Caco-2 (cell line): ENCODE measurements around the gene CECR2. TPM values are rescaled to one million over a fixed set of nuclear protein-coding genes. Genes with fewer than 3 reads are reported as not detected.

ENCODE experiments used
- BruUV-seq: library from RNA; stranded (reverse); fragments of 400-500 nt; replicated peaks from 2 replicates; lab custom pipeline; 2021; lab: Mats Ljungman, UMichigan
- CTCF ChIA-PET: fragments of 300-600 bp; sonication (Branson Sonifier 250); formaldehyde crosslinking; loops from one replicate; lab custom pipeline; 2022; ENCODE audit warnings: antibody characterized with exemption; lab: Charles Lee
- POLR2A ChIA-PET: fragments of 300-600 bp; sonication (Branson Sonifier 250); formaldehyde crosslinking; loops from one replicate; lab custom pipeline; 2022; ENCODE audit warnings: antibody characterized with exemption; lab: Charles Lee
- DNase-seq, 2 experiments: peaks; one replicate each; pipeline versions ENCODE4 v3.0.0 to v3.0.0-alpha.2; 2020 to 2022
- H3K27me3 ChIP-seq: replicated peaks from 2 replicates; pipeline ENCODE4 v1.6.0; 2011; ENCODE audit warnings: low read length; ENCODE audit not compliant: control insufficient read depth, insufficient read depth
- H3K36me3 ChIP-seq: 2 replicates; pipeline ENCODE4 v1.5.1; 2011; ENCODE audit warnings: low read length; ENCODE audit not compliant: control insufficient read depth, insufficient read depth
- H3K4me1 ChIP-seq: fragments of 250-450 bp; sonication (Bioruptor Pico); 2 replicates; pipeline ENCODE4 v1.5.1; 2020; ENCODE audit warnings: mild to moderate bottlenecking
- H3K4me3 ChIP-seq: 2 replicates; pipeline ENCODE4 v1.5.1; 2011; ENCODE audit warnings: low read depth, mild to moderate bottlenecking, control low read depth, low read length
- H3K9me3 ChIP-seq: fragments of 250-450 bp; sonication (Bioruptor Pico); 2 replicates; pipeline ENCODE4 v1.5.1; 2020; ENCODE audit warnings: mild to moderate bottlenecking, moderate library complexity
- H3K27ac Mint-ChIP-seq: one replicate; pipeline ENCODE4 v1.8.0; 2022; ENCODE audit warnings: mixed read lengths; ENCODE audit not compliant: unreplicated experiment
- H3K27me3 Mint-ChIP-seq: one replicate; pipeline ENCODE4 v1.8.0; 2022; ENCODE audit warnings: mixed read lengths; ENCODE audit not compliant: insufficient read depth, unreplicated experiment
- H3K36me3 Mint-ChIP-seq: one replicate; pipeline ENCODE4 v1.8.0; 2022; ENCODE audit warnings: mild to moderate bottlenecking, mixed read lengths; ENCODE audit not compliant: insufficient read depth, unreplicated experiment
- H3K4me1 Mint-ChIP-seq: one replicate; pipeline ENCODE4 v1.8.0; 2022; ENCODE audit warnings: low read depth, mixed read lengths; ENCODE audit not compliant: unreplicated experiment
- H3K4me3 Mint-ChIP-seq: one replicate; pipeline ENCODE4 v1.8.0; 2022; ENCODE audit warnings: mild to moderate bottlenecking, moderate library complexity, mixed read lengths; ENCODE audit not compliant: unreplicated experiment
- H3K9me3 Mint-ChIP-seq: one replicate; pipeline ENCODE4 v1.8.0; 2022; ENCODE audit warnings: mixed read lengths; ENCODE audit not compliant: unreplicated experiment
- intact Hi-C: fragments of 100-400 bp; cut with micrococcal nuclease; formaldehyde crosslinking; loops from one replicate; pipeline ENCODE4 v1.10.0; 2022; ENCODE audit not compliant: unreplicated experiment
- total RNA-seq: library from RNA; stranded (reverse); gene quantifications from 2 replicates; pipeline ENCODE4 v1.2.3, GENCODE V29; 2022
- TF ChIP-seq, protein P1 (sequence below), 2 experiments: fragments of 200-600 bp in 1 of 2; IDR thresholded peaks; 1 replicate in 1 of 2; 2 replicates in 1 of 2; pipeline versions ENCODE4 v1.5.1 to v1.8.0; 2011 to 2022; ENCODE audit warnings: antibody characterized with exemption in 1 of 2, control low read depth in 1 of 2, inconsistent platforms in 1 of 2, low read depth in 1 of 2, low read length in 1 of 2, mild to moderate bottlenecking in 1 of 2, moderate library complexity in 1 of 2; ENCODE audit not compliant: insufficient read depth in 1 of 2, severe bottlenecking in 1 of 2, unreplicated experiment in 1 of 2

CECR2 gene
- total RNA-seq, 1 experiment from 2014 or later: 1.1 TPM

DNA sequence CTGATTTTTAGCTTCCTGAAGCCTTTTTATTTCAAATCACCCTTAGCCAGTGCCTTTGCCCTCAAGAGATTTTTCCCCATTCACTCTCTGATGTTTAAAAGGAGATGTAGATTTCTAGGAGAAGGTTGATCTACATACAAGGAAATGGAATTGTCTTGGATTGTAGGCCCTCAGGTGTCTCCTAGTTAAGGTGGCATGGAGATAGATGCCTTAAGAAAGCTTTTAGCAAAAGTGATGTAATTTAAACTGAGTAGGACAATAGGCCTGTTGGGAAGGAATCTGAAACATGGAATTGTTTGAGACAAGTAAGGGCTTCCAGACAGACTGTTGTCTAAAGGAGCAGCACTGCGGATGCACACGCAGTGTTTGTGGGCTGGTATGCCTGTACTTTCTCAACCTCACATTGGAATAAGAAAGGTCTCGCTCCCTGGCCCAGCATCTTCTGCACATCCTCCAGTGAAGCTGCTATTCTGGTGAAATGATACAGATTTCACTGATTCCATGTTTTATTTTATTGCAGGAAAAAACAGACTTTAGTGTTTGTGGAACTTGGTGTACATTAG lies 124.2 kb downstream of the CECR2 start:
- no peaks in the 10 kb centered on the region for H3K4me1 ChIP-seq
- H3K9me3 Mint-ChIP-seq: no peaks in the 10 kb centered on the region
- H3K27me3 ChIP-seq: no peaks in the 10 kb centered on the region
- DNase-seq: no peak
- H3K4me3 Mint-ChIP-seq: no peak overlapping the region
- no peak overlapping the region for H3K4me3 ChIP-seq
- H3K36me3 Mint-ChIP-seq: no peaks in the 10 kb centered on the region
- H3K9me3 ChIP-seq: no peaks in the 10 kb centered on the region
- intact Hi-C loops: no loop called here
- BruUV-seq: no TSS peak
- no peaks in the 10 kb centered on the region for H3K27me3 Mint-ChIP-seq
- TF ChIP-seq, protein P1, sequence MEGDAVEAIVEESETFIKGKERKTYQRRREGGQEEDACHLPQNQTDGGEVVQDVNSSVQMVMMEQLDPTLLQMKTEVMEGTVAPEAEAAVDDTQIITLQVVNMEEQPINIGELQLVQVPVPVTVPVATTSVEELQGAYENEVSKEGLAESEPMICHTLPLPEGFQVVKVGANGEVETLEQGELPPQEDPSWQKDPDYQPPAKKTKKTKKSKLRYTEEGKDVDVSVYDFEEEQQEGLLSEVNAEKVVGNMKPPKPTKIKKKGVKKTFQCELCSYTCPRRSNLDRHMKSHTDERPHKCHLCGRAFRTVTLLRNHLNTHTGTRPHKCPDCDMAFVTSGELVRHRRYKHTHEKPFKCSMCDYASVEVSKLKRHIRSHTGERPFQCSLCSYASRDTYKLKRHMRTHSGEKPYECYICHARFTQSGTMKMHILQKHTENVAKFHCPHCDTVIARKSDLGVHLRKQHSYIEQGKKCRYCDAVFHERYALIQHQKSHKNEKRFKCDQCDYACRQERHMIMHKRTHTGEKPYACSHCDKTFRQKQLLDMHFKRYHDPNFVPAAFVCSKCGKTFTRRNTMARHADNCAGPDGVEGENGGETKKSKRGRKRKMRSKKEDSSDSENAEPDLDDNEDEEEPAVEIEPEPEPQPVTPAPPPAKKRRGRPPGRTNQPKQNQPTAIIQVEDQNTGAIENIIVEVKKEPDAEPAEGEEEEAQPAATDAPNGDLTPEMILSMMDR (IDR thresholded peaks at IDR 0.05; ENCODE audit: insufficient read depth in 1 of 2, low read depth in 1 of 2, low read length in 1 of 2, severe bottlenecking in 1 of 2, unreplicated experiment in 1 of 2): no peak
- H3K36me3 ChIP-seq: no peaks in the 10 kb centered on the region
- H3K27ac Mint-ChIP-seq: no peak overlapping the region
- ChIA-PET POLR2A (no interaction called here), CTCF (no interaction called here)
- no peaks in the 10 kb centered on the region for H3K4me1 Mint-ChIP-seq

DNA sequence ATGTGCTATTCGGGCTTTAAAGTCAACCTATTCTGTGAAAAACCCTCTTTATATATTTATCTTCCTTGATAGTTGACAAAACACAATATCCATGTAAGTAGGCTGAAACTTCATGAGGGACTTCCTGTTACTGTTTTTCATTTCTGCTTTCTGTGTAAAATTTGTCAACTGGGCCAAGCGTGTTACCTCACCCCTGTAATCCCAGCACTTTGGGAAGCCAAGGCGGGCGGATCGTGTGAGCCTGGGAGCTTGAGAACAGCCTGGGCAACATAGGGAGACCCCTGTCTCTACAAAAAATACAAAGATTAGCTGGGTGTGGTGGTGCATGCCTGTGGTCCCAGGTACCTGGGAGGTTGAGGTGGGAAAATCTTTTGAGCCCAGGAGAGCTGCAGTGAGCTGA lies 127.6 kb downstream of the CECR2 start:
- CTCF ChIA-PET: no interaction called here
- no peak overlapping the region for H3K27ac Mint-ChIP-seq
- no peaks in the 10 kb centered on the region for H3K36me3 ChIP-seq

DNA sequence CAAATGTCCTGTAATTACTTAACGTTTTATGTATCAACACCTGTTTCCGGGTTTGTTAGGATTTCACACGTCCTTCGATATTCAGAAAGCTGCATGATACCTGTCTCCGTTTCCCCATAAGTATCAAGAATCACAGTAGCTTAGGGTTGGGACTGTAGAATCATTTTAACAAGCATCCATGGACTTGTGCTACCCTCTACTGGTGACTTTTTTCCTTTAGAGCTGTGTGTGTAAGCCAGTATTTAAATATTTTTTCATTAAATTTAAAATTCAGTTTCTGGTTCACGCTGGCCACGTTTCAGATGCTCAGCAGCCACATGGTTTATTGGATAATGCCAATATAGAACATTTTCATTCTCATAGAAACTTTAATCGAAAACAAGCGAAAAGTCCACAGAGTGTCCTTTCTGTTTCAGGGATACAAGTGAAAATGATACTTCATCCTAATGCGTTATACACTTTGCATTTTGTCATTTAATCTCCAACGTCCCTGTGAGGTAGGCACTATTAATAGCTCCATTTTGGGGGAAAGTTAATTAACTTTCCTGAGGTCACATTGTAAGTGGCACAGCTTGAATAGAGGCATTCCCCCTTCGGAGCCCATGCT lies 132.5 kb downstream of the CECR2 start:
- Mint-ChIP-seq H3K27me3 (peaks cover 3% of the 10 kb centered on the region), H3K27ac (no peak overlapping the region), H3K36me3 (no peaks in the 10 kb centered on the region), H3K9me3 (no peaks in the 10 kb centered on the region), H3K4me3 (no peak overlapping the region), H3K4me1 (no peaks in the 10 kb centered on the region)
- BruUV-seq: no TSS peak
- POLR2A ChIA-PET: interaction anchor here (1.2 kb wide), 1 partner anchor 330 kb away, joined by 7 read pairs; no protein-coding TSS in a partner anchor
- Histone ChIP-seq H3K36me3 (no peaks in the 10 kb centered on the region), H3K4me1 (no peaks in the 10 kb centered on the region), H3K27me3 (no peaks in the 10 kb centered on the region), H3K9me3 (no peaks in the 10 kb centered on the region), H3K4me3 (no peak overlapping the region)
- TF ChIP-seq, protein P1 (IDR thresholded peaks at IDR 0.05; ENCODE audit: insufficient read depth in 1 of 2, low read depth in 1 of 2, low read length in 1 of 2, severe bottlenecking in 1 of 2, unreplicated experiment in 1 of 2): peak; percentile 62 to 64
- intact Hi-C loops: loop anchor here (1.0 to 10.0 kb wide), 6 partner anchors 51 to 577 kb away; no protein-coding TSS in a partner anchor
- CTCF ChIA-PET: interaction anchor here (0.6 to 1.7 kb wide), 28 partner anchors 9 to 588 kb away, joined by 3 to 90 read pairs (median 5); partner anchors contain the start of gene CECR2
- peak in 1 of 2 experiments; percentile 64 for DNase-seq

More for the DNA sequence above, 127.6 kb downstream of the CECR2 start:
- no peak overlapping the region for H3K4me3 ChIP-seq
- intact Hi-C loops: no loop called here
- Mint-ChIP-seq H3K4me3 (no peak overlapping the region), H3K9me3 (no peaks in the 10 kb centered on the region), H3K4me1 (no peaks in the 10 kb centered on the region), H3K36me3 (no peaks in the 10 kb centered on the region), H3K27me3 (no peaks in the 10 kb centered on the region)
- no peaks in the 10 kb centered on the region for H3K27me3 ChIP-seq
- no peaks in the 10 kb centered on the region for H3K9me3 ChIP-seq
- no TSS peak for BruUV-seq
- no peaks in the 10 kb centered on the region for H3K4me1 ChIP-seq
- no peak for DNase-seq
- POLR2A ChIA-PET: no interaction called here
- TF ChIP-seq, protein P1 (IDR thresholded peaks at IDR 0.05; ENCODE audit: insufficient read depth in 1 of 2, low read depth in 1 of 2, low read length in 1 of 2, severe bottlenecking in 1 of 2, unreplicated experiment in 1 of 2): no peak
